Breast epithelium (tissue), 3 donors: ENCODE measurements around the gene CNNM4.

Experiments
- POLR2A ChIP-seq: fragments of 450-650 bp; IDR thresholded peaks from one replicate; pipeline ENCODE4 v1.6.1; 2016; ENCODE audit warnings: antibody characterized with exemption, mild to moderate bottlenecking, moderate library complexity
- POLR2AphosphoS5 ChIP-seq, 3 donors: sonication (generic); formaldehyde crosslinking; IDR thresholded peaks; one replicate each; pipeline ENCODE4 v1.6.1; 2017; ENCODE audit warnings: antibody characterized with exemption in 3 of 3
- TF ChIP-seq, protein P1 (sequence below), 3 donors: fragments of 450-650 bp; IDR thresholded peaks; one replicate each; pipeline ENCODE4 v1.5.1; 2016 to 2017; ENCODE audit warnings: antibody characterized with exemption in 3 of 3, mild to moderate bottlenecking in 3 of 3, moderate library complexity in 3 of 3

DNA sequence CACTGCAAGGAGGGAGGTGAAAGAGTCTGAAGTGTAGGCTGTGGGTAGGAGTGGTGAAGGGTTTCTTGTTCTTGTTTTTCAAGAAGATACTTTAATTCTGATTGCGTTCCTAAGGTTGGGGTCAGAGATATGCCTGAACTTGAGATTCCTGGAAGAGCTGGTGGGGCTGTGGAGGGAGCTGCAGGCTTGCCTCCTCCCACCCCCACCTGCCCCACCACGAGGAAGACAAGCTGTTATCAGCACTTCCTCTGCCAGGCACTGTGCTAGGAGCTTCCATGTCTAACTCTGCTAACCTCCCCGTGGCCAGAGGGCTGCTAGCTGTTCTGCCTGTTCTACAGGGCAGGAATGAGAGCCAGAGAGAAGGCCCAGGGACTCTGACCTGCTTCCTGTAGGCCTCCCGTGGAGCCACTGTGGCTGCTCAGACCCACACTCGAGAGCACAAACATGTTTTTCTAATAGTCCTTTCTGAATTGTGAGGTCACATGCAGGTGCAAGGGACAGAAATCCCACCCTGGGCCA, 69.4 kb downstream of the CNNM4 start:
- TF ChIP-seq, protein P1, sequence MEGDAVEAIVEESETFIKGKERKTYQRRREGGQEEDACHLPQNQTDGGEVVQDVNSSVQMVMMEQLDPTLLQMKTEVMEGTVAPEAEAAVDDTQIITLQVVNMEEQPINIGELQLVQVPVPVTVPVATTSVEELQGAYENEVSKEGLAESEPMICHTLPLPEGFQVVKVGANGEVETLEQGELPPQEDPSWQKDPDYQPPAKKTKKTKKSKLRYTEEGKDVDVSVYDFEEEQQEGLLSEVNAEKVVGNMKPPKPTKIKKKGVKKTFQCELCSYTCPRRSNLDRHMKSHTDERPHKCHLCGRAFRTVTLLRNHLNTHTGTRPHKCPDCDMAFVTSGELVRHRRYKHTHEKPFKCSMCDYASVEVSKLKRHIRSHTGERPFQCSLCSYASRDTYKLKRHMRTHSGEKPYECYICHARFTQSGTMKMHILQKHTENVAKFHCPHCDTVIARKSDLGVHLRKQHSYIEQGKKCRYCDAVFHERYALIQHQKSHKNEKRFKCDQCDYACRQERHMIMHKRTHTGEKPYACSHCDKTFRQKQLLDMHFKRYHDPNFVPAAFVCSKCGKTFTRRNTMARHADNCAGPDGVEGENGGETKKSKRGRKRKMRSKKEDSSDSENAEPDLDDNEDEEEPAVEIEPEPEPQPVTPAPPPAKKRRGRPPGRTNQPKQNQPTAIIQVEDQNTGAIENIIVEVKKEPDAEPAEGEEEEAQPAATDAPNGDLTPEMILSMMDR (IDR thresholded peaks at IDR 0.05): no peak
- no peak for TF ChIP-seq POLR2A
- TF ChIP-seq POLR2AphosphoS5 (IDR thresholded peaks at IDR 0.05): no peak
